T-helper 2 cell treated with Interferon-gamma antibody and Interleukin-4, amounts not matched to agents 100 ng/mL and 5 ng/mL, for 36 hours (primary cell): Measurements from ENCODE around the gene TEX30. TPM values are rescaled to one million over a fixed set of nuclear protein-coding genes. Genes with fewer than 3 reads are reported as not detected.

Experiments
- intact Hi-C: fragments of 100-400 bp; cut with micrococcal nuclease; formaldehyde crosslinking; loops from one replicate; pipeline ENCODE4 v1.15.1; 2023
- total RNA-seq: library from RNA; stranded (reverse); gene quantifications from 2 replicates; pipeline ENCODE4 v1.2.3, GENCODE V29; 2022

Gene TEX30
- total RNA-seq: 47.2 and 51.2 TPM in 2 replicates

DNA sequence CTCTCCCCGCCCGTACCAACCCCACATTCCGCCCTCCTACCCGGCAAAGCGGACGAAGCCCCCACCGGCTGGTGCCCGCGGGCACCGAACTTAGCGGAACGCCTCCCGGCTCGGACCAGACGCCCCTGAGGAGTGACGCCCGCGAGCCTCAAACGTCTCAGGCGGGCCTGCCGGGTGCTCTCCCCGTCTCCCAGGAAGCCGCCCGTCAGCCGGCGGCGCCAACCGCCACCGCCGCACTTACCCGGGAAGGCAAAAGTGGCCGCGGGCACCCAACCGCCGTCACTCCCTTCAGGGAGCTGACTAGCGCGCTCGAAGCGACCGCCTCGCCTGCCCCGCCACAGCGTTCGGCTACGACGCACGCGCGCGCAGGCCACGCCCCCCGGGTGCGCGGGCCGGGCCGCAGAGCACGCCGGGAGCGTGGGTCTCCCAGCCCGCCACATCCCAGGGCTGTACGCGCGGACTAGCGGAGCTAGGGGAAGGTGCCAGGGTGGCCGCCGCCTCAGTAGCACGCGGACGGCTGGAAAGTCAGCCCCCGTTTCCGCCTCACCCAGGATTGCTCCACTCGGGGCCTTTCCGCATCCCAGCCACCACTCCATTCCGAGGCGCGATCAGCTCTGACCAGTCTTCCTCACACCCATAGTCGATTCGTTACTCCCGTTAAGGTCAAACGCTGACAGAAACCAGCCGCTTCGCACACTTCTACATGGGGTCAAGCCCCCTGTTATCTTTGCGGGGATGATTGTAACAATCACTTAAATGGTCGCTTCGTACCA lies at the start of gene TEX30:
TEX30 (minus strand) TSS at position 346 of the 773 bp plus-strand sequence. CDS start 3,760 bp downstream, outside the sequence.
- intact Hi-C loops: loop anchor here (1.0 to 2.0 kb wide), 4 partner anchors 27 to 379 kb away; partner anchors contain the start of gene TPP2

GRCh38 chr13:102817907-102818306 lies 44.3 kb upstream of the TEX30 start:
- intact Hi-C loops: no loop called here

GRCh38 chr13:102817241-102817640 lies 43.7 kb upstream of the TEX30 start:
- intact Hi-C loops: no loop called here

- intact Hi-C loops: no loop called here
These were observed 43.1 kb upstream of the TEX30 start for GRCh38 chr13:102816708-102817107.

DNA sequence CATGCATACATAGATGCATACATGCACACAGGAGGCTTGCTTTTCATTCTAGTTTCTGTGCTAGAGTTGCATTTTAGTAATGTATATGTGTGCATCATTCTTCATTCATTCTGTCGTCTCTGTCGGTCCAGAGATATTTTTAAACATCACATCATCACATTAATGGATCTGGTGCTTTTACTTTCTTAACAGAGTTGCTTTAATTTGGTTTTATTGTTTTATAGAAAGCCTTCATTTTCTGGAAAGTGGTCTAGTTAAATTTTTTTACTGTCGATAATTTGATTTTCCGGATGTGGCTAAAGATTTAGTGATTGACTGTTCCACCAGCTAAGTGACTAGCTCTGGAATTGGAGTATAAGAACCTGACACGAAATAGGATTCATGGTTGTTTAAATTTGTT lies 42.2 kb upstream of the TEX30 start:
- intact Hi-C loops: loop anchor here (2.0 kb wide), 1 partner anchor 15 kb away; no protein-coding TSS in a partner anchor

GRCh38 chr13:102814793-102815192 lies 41.2 kb upstream of the TEX30 start:
- intact Hi-C loops: loop anchor here (2.0 kb wide), 1 partner anchor 14 kb away; no protein-coding TSS in a partner anchor

GRCh38 chr13:102814025-102814607 lies 40.5 kb upstream of the TEX30 start:
- intact Hi-C loops: loop anchor here (2.0 kb wide), 1 partner anchor 13 kb away; no protein-coding TSS in a partner anchor

GRCh38 chr13:102812611-102813287 lies 39.2 kb upstream of the TEX30 start:
- intact Hi-C loops: no loop called here

- intact Hi-C loops: no loop called here
These were observed 34.1 kb upstream of the TEX30 start for GRCh38 chr13:102807699-102808098.

DNA sequence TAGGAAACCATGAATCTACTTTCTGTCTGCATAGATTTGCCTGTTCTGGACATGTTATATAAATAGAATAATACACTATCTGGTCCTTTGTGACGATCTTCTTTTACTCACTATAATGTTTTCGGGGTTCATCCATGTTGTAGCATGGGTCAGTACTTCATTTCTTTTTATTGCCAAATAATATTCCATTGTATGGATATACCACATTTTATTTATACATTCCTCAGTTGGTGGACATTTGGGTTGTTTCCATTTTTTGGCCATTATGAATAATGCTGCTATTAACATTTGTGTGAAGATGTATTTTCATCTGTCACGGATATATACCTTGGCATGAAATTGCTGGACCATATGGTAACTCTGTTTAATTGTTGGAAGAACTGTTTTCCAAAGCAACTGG lies 32.1 kb upstream of the TEX30 start:
- intact Hi-C loops: no loop called here

DNA sequence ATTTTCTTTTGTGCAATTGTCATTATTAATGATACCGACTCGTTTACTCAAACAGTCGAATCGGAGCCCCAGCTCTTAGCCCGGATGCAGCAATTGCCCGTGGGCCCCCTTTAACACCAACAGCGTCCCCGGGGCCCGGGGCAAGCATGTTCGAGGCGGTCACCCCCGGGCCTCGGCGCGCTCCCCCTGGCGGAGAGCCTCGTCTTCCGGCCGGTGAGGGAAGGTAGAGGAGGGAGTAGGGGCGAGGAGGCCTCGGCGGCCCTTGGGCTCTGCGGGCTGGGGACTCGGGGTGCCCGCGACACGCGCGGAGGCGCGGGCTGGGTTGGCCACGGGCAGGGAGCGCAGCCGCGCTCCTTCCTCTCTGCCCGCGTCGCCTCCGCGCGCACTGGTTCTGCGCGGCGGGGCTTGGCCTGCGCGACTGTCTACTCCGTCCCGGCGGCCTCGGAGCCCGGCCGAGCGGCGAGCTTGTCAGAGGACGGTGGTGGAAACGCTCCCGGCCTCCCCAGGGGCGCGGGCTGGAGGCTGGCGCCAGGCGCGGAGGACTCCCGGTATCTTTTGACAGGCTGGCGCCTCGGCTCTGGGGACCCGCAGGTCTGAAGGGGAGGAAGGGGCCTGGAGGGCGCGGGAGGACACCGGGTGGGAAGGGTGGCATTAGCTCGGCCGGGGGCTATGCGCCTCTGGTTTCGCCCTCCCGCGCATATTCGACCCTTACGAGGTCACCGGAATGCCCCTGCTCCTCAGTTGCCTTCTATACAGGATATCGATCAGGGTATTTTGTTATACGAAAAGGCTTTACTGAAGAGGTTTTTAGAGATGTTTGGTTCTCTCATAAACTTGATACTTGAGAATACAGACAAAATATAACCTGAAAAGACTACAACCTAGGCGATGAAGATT lies 26.8 kb upstream of the TEX30 start:
- intact Hi-C loops: loop anchor here (1.0 to 2.0 kb wide), 6 partner anchors 14 to 208 kb away; partner anchors contain the start of gene TEX30

DNA sequence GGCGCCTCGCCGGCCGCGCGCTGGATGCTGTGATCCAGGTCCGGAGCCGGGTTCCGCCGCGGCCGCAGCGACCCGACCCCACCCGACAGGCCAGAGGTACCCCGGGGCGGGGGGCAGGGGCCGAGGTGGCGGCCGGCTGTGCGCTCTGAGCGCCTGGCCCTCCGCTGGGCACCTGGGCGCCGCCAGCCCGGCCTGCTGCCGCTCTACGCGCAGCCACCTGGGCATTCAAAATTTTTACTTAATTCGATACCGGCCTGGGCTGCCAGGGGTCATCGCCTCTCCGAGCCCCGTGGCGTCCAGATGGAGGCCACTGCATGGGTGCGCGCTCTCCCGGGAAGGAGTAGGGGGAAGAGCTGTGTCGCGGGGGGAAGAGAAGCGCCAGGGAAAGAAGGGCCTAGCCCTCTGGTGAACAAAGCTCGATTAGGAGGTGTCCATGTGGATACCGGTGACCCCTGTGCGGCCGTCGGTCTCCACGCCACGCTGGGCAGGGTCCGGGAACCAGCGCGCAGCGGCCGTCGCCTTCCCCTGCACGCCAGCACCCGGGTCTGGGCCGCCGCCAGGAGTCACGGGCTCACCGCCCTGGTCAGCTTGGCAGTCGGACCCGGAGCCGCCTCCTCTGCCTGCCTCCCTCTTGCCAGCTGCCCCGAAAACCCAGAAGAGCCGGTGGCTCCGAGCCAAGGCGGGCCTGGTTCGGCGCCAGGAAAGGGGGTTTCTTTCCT lies 26.0 kb upstream of the TEX30 start:
- intact Hi-C loops: loop anchor here (1.0 to 2.0 kb wide), 8 partner anchors 15 to 207 kb away; partner anchors contain the start of genes TEX30 and TPP2

- intact Hi-C loops: loop anchor here (1.0 kb wide), 2 partner anchors 46 to 203 kb away; partner anchors contain the start of gene TPP2
These were observed 25.2 kb upstream of the TEX30 start, which contains the start of the genes BIVM and POGLUT2 for GRCh38 chr13:102798581-102799425. BIVM (plus strand) TSS chr13:102799119; CDS start chr13:102807268, 8,149 bp downstream. POGLUT2 (minus strand) TSS chr13:102798976; CDS start chr13:102798670, 306 bp downstream.

GRCh38 chr13:102793611-102794355 lies 20.2 kb upstream of the TEX30 start:
- intact Hi-C loops: no loop called here

- intact Hi-C loops: no loop called here
These were observed 18.8 kb upstream of the TEX30 start for GRCh38 chr13:102792396-102792795.

- intact Hi-C loops: no loop called here
These were observed 15.1 kb upstream of the TEX30 start for GRCh38 chr13:102788683-102789082.

DNA sequence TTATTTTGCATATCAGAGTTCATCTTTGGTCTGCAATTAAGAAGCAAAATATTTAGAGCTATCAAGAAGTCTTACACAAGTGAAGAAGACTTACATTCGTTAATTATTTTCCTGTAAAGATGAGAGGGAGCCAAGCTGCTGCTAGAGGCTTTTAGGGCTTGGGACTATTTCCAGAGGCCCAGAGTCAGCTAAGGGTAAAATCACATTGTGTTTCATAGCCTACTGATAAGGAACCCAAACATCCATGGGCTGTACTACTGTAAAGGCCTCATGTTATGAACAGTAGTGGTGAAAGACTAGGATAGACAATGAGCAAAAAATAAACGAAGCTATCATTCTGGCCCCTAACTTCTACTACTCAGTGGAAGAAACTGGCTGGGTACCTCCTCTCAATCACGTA lies 10.9 kb upstream of the TEX30 start:
- intact Hi-C loops: no loop called here

- intact Hi-C loops: no loop called here
These were observed 8.0 kb upstream of the TEX30 start for GRCh38 chr13:102781591-102781990.
